Left ventricle myocardium superior (tissue), 1 donor: ENCODE data around the gene GATA2. TPM values are rescaled to one million over a fixed set of nuclear protein-coding genes. Genes with fewer than 3 reads are reported as not detected.
A peak's percentile ranks its signal among the peaks of the same experiment; 100 is the strongest.

Source experiments
- ATAC-seq: fragments of 200-7000 bp; cut with Tn5 transposase; one replicate; pipeline ENCODE4 v1.9.1; 2020; ENCODE audit warnings: mild to moderate bottlenecking, moderate library complexity
- DNase-seq: peaks from one replicate; pipeline ENCODE4 v3.0.0-alpha.2; 2020
- intact Hi-C: fragments of 100-400 bp; cut with micrococcal nuclease; formaldehyde crosslinking; loops from one replicate; pipeline ENCODE4 v1.11.0; 2022
- total RNA-seq: library from RNA; stranded (reverse); fragmentation: NEBNext Ultra II Directional; extraction: Animal tissue kit (Norgen Biotek cat#: 25700); gene quantifications from one replicate; pipeline ENCODE4 v1.2.1, GENCODE V29; 2021
- donor health status: DM: no; HTN: yes; CAD: no; lungs with severe emphysema.

The GATA2 gene
- total RNA-seq, 1 donor from 2014 or later = 8.0 TPM

- intact Hi-C loops = no loop called here
- DNase-seq = no peak
- no peak for ATAC-seq
Observed at GRCh38 chr3:128448491-128448890, 44.5 kb downstream of the GATA2 start.

DNA sequence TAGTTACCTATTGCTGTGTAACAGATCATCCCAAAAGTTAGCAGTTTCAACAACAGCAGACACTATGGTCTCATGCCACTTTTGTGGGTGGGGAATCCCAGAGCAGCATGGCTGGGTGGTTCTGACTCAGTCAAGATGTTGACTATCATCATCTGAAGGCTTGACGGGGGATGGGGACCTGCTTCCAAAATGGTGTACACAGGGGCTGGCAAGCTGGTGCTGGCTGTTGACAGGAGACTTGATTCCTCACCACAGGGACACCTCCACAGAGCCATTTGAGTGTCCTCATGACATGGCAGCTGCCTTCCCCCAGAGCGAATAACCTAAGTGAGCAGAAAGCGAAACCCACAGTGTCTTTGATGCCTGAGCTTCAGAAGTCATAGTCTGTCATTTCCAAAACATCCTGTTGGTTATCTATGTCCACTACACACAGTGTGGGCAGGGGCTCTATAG is 45.4 kb downstream of the GATA2 start:
- ATAC-seq = no peak
- no peak for DNase-seq
- intact Hi-C loops = no loop called here

DNA sequence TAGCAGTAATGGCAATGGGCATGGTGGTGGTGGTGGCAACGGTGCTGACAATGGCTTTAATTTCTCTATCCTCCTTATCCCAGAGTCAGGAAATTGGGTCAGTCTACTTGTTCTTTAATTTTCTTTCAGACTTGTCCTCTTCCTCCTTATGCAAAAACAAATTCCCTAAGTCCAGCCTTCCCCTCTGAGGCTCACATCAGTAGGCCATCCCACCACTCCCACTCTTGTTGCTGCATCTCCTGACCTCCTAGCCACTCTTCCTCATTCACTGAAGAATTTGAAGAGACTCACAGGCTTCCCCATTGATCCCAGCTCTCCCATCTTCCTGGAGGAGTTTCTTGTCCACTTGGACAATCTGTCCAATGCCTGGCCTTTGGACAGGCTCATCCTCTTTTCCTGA is 46.2 kb downstream of the GATA2 start:
- DNase-seq = no peak
- ATAC-seq = no peak
- intact Hi-C loops = no loop called here

DNA sequence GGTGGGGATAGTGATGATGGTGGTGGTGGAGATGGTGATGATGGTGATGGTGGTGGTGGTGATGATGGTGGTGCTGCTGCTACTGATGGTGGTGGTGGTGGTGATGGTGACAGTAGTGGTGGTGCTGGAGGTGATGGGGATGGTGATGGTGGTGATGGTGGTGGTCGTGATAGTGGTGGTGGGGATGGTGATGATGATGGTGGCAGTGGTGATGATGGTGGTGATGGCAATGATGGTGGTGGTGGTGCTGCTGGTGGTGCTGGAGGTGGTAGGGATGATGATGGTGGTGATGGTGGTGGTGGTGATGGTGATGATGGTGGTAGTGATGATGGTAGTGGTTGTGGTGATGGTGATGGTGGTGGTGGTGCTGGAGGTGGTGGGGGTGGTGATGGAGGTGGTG is 47.6 kb downstream of the GATA2 start:
- intact Hi-C loops = no loop called here
- DNase-seq (no peak), ATAC-seq (no peak)

GRCh38 chr3:128443771-128444170 is 49.2 kb downstream of the GATA2 start:
- no peak for DNase-seq
- intact Hi-C loops = no loop called here
- no peak for ATAC-seq

- intact Hi-C loops = no loop called here
- no peak for DNase-seq
- ATAC-seq = no peak
Observed at GRCh38 chr3:128442949-128443348, 50.1 kb downstream of the GATA2 start.

GRCh38 chr3:128442070-128442469 is 50.9 kb downstream of the GATA2 start:
- DNase-seq = no peak
- intact Hi-C loops = no loop called here
- no peak for ATAC-seq

DNA sequence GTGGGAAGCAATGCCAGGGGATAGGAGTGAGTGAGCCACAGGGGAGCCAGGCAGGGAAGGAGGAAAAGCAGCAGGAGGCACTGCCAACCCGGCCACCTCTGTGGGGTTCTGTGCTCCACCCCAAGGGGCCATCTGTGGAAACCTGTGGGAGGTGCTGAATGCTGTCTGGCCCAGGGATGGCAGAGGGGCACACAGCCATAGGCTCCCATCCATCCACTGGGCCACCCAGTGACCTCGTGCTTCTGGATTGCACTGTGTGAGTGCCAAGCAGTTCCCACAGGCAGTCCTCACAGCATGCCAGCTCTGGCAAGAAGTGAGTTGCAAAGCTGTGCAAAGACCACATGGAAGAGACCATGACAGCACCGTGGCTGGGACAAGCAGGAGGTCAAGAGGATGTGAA is 53.8 kb downstream of the GATA2 start:
- intact Hi-C loops = no loop called here
- ATAC-seq (no peak), DNase-seq (no peak)

DNA sequence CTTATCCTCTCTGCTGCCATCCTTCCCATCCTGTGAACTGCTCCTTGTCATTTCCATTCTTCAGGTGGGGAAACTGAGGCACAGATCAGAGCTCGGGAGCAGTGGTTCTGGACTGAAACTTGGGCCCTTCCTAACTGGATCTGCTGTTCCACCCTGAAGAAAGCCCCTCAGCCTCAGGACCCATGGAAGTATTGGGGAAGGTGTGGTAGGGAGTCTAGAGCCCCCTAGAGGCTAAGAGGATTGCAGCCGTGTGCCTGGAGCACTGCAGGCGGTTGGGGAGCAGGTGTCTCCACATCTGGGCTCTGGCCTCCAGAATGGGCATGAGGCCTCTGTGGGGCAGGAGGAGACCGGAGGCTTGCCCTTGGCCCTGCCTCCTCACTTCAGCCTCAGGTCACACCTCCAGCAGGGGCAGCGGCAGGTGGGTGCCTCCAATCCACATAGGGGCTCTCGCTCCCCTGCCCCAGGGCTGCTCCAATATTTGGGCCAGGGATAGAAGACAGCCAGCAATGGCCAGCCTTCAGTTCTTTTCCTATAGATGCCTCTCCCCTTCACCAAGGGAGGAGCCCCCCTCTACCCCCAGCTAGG is 54.4 kb downstream of the GATA2 start:
- DNase-seq = no peak
- intact Hi-C loops = no loop called here
- ATAC-seq = no peak

- no peak for ATAC-seq
- intact Hi-C loops = no loop called here
- no peak for DNase-seq
Observed at GRCh38 chr3:128436214-128436613, 56.8 kb downstream of the GATA2 start.

GRCh38 chr3:128435561-128435960 is 57.4 kb downstream of the GATA2 start:
- intact Hi-C loops = no loop called here
- no peak for ATAC-seq

GRCh38 chr3:128435058-128435457 is 57.9 kb downstream of the GATA2 start:
- intact Hi-C loops = no loop called here
- DNase-seq (no peak), ATAC-seq (no peak)

More at GRCh38 chr3:128435561-128435960, 57.4 kb downstream of the GATA2 start:
- DNase-seq = no peak

- intact Hi-C loops = no loop called here
- no peak for DNase-seq
- no peak for ATAC-seq
Observed at GRCh38 chr3:128434524-128434923, 58.5 kb downstream of the GATA2 start.

DNA sequence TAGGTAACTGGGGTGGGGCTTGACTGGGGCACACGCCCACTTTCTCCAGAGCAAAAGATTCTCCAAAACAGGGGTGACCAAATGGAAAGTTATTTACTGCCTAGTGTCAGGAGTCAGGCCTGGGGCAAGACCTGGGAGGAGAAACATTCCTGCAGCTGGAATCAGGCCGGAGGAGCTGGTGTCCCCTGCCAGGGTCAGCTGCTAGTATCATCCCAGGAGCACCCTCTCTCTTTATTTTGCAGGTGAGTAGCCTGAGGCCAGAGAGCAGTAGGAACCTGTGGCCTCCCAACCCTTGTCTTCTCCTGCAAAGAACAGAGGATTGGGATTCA is 59.2 kb downstream of the GATA2 start:
- DNase-seq = no peak
- intact Hi-C loops = no loop called here
- ATAC-seq = no peak

DNA sequence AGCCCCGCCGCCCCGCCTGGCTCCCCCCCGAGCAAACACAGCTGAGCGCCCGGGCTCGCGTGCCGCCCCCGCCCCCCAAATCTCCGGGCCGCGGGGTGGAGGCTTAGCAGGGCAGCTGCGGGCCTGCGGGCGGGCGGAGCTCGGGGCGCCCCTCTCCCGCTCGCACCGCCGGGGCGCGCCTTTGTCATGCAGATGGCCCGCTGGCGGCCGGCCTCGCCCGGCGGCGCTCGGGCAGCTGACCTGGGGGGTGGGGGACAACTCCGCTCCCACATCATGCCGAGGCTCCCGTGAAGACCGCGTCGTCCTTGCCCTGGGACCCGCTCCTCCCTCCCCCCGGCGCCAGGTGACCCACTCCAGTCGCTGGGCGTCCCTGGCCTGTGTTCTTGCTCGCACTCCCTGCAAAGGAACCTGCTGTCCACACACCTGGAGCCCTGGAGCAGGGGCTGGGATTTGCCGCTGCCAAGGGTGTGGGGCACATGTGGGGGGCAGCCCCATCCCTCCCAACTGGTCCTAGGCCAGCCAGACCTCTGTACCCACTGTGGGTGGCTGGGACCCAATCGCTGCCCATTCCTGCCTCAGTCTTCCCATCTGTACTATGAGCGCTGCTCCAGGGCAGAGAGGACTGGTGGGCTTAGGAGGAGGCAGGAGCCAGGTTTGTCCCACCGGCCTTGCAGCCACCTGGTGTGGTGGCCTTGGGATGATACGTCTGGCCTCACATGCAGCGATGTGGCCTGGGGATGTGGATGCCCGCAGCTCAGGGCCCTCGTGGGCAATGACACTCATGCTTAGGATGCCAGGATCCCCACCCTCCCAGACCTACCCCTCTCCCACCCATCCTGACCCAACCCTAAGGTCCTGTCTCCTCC is 59.8 kb downstream of the GATA2 start:
- intact Hi-C loops = no loop called here
- ATAC-seq = peak; percentile 50
- DNase-seq = no peak

- DNase-seq (no peak), ATAC-seq (no peak)
- intact Hi-C loops = no loop called here
Observed at GRCh38 chr3:128432301-128432970, 60.6 kb downstream of the GATA2 start.

DNA sequence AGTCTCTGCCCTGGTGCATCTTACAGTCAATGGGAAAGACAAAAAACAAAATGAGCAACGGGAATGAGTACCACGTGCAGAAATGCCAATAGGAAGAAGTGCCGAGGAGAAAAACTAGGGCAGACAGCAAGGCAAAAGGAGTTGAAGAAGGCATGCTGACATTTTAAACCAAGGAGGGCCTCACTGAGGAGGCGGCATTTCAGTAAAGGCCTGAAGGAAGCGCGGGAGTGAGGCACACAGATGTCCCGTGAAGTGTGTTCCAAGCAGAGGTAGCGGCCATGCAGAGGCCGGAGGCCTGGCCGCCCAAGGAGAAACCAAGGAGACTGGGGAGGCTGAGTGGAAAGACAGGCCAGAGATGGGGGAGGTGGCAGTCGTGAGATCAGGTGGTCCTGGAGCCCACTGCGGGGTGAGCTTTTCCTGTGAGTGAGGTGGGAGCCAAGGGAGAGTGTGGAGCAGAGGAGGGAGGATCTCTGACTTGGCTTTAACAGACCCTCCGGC is 61.1 kb downstream of the GATA2 start:
- no peak for DNase-seq
- ATAC-seq = no peak
- intact Hi-C loops = no loop called here

DNA sequence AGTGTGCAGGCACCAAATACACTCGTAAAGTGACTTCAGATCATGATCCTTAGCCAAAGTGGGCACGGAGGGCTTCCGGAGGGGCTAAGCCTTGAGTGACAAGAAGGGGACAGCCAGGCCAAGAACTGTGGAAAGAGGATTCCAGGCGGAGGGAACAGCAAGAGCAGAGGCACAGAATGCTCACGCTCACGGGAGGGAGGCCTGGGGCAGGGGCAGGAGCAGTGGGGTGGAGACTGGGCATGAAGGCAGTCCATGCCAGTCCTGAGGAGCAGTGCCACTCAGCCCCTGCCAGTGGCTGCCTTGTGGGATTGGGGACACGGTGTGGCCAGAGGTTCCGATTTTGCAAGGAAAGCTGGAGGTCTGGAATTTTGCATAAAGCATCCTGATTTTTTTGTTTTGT is 62.3 kb downstream of the GATA2 start:
- ATAC-seq (no peak), DNase-seq (no peak)
- intact Hi-C loops = no loop called here

DNA sequence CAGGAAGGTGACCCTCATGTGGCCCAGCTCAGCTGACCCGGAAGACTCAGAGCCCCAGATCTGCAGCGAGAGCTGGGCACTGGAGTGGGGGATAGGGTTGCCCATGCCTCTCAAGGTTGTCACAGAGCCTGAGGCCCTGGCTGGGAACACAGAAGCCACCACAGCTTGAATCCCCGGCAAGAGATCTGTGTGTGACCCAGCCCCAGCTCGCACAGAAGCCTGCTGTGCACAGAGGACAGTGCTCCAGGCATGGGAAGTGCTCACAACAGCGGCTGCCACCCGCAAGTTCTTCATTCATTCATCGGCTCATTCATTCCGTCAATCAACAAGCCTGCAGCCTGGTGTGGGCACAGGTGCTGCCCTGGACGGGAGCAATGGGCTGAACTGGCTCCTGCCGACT is 62.7 kb downstream of the GATA2 start:
- ATAC-seq (no peak), DNase-seq (no peak)
- intact Hi-C loops = no loop called here

GRCh38 chr3:128429751-128430150 is 63.2 kb downstream of the GATA2 start:
- ATAC-seq = no peak
- intact Hi-C loops = loop anchor here (10.0 kb wide), 1 partner anchor 175 kb away; no protein-coding TSS in a partner anchor
- no peak for DNase-seq
